Loucy (cell line): Measurements from ENCODE around the gene SLC26A11.

Source experiments
- EZH2phosphoT487 ChIP-seq: fragments of 200-600 bp; IDR thresholded peaks from 2 replicates; pipeline ENCODE4 v1.6.1; 2018; ENCODE audit warnings: antibody characterized with exemption, mild to moderate bottlenecking, moderate library complexity, borderline replicate concordance
- TF ChIP-seq, protein P1 (sequence below): fragments of 200-600 bp; sonication (generic); conservative IDR thresholded peaks from 2 replicates; pipeline ENCODE4 v1.5.1; 2014; ENCODE audit warnings: mild to moderate bottlenecking, antibody characterized with exemption, low read length

DNA sequence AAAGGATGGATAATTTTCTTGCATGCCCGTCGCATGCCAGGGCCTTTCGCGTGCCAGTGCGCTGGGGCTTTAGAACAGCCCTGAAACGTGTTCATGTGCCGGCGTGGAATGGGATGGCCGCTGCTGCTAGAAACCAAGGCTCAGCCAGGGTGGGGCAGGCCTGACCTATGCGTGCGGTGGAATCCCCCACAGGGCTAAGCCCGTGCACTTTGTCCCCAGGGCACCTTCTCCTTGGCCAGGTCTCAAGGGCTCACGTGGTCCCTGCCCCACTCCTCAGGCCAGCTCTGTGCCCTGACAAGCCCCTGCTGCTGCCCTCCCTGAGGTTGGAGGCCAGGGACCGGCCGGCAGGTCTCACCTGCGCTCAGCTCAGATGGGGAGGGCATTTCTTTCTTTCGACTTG, 27.3 kb downstream of the SLC26A11 start:
- TF ChIP-seq, protein P1, sequence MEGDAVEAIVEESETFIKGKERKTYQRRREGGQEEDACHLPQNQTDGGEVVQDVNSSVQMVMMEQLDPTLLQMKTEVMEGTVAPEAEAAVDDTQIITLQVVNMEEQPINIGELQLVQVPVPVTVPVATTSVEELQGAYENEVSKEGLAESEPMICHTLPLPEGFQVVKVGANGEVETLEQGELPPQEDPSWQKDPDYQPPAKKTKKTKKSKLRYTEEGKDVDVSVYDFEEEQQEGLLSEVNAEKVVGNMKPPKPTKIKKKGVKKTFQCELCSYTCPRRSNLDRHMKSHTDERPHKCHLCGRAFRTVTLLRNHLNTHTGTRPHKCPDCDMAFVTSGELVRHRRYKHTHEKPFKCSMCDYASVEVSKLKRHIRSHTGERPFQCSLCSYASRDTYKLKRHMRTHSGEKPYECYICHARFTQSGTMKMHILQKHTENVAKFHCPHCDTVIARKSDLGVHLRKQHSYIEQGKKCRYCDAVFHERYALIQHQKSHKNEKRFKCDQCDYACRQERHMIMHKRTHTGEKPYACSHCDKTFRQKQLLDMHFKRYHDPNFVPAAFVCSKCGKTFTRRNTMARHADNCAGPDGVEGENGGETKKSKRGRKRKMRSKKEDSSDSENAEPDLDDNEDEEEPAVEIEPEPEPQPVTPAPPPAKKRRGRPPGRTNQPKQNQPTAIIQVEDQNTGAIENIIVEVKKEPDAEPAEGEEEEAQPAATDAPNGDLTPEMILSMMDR = no peak
- no peak for TF ChIP-seq EZH2phosphoT487
